Measurements from ENCODE around the gene KIF26B.
A peak's percentile ranks its signal among the peaks of the same experiment; 100 is the strongest.

KIF26B gene

DNA sequence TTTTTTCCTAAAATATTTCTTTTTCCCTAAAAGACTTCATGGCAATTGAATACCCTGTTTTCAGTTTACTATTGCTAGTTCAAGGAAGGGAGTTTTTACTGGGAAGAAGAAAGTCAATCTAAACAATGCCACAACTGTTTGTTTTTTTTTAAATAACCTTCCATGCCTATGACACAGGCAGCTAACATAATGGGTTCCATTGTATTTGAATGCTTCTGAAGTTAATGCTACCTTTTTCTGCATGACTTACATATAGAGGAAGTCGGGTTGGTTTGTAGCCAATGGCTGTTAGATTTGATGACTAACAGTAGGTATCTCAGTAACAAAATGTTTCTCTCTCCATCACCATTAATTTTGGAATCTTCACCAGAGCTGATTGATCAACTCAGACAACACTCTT is 134.0 kb downstream of the KIF26B start:
- DNase-seq (ENCODE audit: low read depth): no peak
- H3K4me3 ChIP-seq (ENCODE audit: low read depth, low read length): no peak overlapping the region
- TF ChIP-seq, protein P1, sequence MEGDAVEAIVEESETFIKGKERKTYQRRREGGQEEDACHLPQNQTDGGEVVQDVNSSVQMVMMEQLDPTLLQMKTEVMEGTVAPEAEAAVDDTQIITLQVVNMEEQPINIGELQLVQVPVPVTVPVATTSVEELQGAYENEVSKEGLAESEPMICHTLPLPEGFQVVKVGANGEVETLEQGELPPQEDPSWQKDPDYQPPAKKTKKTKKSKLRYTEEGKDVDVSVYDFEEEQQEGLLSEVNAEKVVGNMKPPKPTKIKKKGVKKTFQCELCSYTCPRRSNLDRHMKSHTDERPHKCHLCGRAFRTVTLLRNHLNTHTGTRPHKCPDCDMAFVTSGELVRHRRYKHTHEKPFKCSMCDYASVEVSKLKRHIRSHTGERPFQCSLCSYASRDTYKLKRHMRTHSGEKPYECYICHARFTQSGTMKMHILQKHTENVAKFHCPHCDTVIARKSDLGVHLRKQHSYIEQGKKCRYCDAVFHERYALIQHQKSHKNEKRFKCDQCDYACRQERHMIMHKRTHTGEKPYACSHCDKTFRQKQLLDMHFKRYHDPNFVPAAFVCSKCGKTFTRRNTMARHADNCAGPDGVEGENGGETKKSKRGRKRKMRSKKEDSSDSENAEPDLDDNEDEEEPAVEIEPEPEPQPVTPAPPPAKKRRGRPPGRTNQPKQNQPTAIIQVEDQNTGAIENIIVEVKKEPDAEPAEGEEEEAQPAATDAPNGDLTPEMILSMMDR (IDR thresholded peaks at IDR 0.05; ENCODE audit: control insufficient read depth, extremely low read depth, insufficient read depth): no peak

DNA sequence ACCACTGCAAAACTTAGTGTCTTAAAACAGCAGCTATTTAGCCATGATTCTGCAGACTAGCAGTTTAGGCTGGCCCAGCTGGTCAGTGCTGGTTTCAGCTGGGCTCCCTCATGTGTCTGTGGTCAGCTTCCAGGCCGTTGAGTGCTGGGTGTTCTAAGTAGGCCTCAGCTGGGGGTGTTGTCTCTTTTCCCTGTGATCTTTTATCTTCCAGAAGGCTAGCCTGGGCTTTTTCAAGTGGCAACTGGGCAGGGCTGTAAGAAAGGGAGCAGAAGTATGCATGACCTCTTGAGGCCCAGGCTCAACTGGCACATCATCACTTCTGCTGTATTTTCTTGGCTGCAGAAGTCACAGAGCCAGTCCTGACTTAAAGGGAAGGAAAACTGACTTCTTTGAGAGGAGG is 136.1 kb downstream of the KIF26B start:
- TF ChIP-seq, protein P1 (IDR thresholded peaks at IDR 0.05; ENCODE audit: control insufficient read depth, extremely low read depth, insufficient read depth): no peak
- no peak for DNase-seq (ENCODE audit: low read depth)
- no peak overlapping the region for H3K4me3 ChIP-seq (ENCODE audit: low read depth, low read length)

DNA sequence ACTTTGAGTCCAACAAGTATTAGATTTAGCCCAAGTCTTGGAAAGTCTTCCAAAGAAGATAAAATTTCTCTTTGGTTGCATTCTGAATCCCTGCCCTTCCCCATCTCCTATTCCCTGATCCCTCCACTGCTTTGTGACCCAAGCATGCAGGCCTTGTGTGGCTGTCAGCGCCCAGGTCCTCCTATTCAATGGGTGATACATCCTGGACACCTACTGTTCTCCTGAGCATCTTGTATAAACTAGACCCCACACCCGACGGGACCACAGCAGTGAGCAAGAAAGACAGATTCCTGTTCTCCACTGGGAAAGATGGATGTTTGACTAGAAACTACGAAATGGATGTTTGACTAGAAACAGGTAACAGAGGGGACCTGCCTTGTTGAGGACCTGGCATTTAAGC is 136.6 kb downstream of the KIF26B start:
- TF ChIP-seq, protein P1 (IDR thresholded peaks at IDR 0.05; ENCODE audit: control insufficient read depth, extremely low read depth, insufficient read depth): no peak
- no peak overlapping the region for H3K4me3 ChIP-seq (ENCODE audit: low read depth, low read length)
- no peak for DNase-seq (ENCODE audit: low read depth)

DNA sequence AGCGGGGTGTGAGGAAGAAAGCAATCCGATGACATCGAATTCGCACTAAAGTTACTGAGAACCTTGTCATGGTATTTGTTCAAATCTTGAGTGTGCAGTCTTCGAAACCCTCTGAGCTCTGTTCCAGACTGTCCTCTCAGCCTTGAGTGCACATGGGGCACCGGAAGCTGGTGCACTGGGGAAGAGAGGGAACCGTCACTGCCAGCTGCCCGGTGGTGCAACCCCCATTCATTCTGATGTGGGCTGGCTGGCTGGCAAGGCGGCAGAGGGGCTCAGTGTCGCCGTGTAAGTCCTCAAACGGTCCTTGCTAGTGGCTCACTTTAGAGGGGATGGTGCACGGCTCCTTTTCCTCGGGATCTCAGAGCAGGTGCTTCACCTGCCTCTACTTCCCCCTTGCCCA is 137.4 kb downstream of the KIF26B start:
- TF ChIP-seq, protein P1 (IDR thresholded peaks at IDR 0.05; ENCODE audit: control insufficient read depth, extremely low read depth, insufficient read depth): no peak

DNA sequence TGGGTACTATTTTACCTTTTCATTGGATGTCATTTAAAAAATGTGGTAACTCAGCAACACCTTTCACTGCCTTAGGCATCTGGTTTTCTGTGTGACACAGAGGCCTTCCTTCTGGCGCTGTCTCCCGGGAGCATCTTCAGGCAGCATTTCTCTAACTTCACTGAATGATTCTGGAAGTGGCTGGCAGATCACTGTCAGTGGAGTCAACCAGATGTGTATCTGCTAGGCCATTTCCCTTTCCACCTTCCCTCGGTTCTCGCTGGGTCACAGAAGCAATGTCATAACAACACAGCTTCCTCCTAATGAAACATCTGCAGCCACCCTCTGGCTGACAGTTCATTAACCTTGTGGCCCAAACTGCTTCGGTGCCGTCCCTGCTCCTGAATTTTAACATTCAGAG is 137.8 kb downstream of the KIF26B start:
- DNase-seq (ENCODE audit: low read depth): no peak
- TF ChIP-seq, protein P1 (IDR thresholded peaks at IDR 0.05; ENCODE audit: control insufficient read depth, extremely low read depth, insufficient read depth): no peak
- no peak overlapping the region for H3K4me3 ChIP-seq (ENCODE audit: low read depth, low read length)

More for the DNA sequence above, 137.4 kb downstream of the KIF26B start:
- no peak overlapping the region for H3K4me3 ChIP-seq (ENCODE audit: low read depth, low read length)
- DNase-seq (ENCODE audit: low read depth): no peak

DNA sequence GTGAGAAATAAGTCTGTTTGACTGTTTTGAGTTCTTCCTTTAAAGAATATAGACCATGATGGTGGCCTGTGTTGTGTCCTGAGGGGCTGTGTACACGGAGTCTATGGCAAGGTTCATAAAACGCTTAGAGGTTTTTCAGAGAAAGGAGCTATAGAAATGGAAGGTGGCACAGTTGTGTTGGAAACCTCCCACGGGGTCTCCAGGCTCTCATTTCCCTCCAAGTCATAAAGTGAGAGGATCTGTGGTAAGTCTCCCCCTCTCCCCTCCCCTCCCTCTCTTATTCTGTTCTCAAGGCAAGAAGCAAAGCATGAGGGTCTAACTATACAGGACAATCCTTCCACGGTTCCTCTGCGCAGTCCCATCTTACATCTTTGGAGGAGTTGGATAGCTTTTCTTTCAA is 139.2 kb downstream of the KIF26B start:
- TF ChIP-seq, protein P1 (IDR thresholded peaks at IDR 0.05; ENCODE audit: control insufficient read depth, extremely low read depth, insufficient read depth): no peak
- DNase-seq (ENCODE audit: low read depth): no peak
- no peak overlapping the region for H3K4me3 ChIP-seq (ENCODE audit: low read depth, low read length)

DNA sequence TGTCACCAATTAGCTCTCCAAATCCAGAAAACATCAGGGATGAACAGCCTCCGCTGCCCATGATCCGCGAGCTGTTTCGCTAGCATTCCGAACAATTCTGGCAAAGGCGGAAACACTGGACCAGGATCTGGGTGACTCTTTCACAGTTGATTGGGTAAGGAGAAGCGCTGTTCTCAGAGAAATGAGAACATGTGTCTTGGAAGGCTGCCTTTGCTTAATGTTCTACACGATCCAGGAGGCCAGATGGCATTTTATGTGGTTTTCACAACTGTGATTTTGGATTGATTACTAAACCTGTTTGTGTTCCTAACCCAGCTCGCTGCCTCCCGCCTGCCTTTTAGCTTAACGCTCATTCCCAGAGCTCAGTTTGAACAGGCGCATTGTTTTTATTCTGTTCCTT is 144.0 kb downstream of the KIF26B start:
- peak; percentile 91 for DNase-seq (ENCODE audit: low read depth)
- peak overlapping the region; percentile 22 for H3K4me3 ChIP-seq (ENCODE audit: low read depth, low read length)
- TF ChIP-seq, protein P1 (IDR thresholded peaks at IDR 0.05; ENCODE audit: control insufficient read depth, extremely low read depth, insufficient read depth): no peak

Measured in LNCaP clone FGC (cell line).